Astrocyte (in vitro differentiated cells and primary cell): ENCODE results near the gene SEPTIN1. TPM values are rescaled to one million over a fixed set of nuclear protein-coding genes. Genes with fewer than 3 reads are reported as not detected.

Experiments used
- DNase-seq: peaks from one replicate; pipeline ENCODE4 v3.0.0-alpha.2; 2010; ENCODE audit warnings: low read depth
- FAIRE-seq: peaks from 2 replicates; lab custom pipeline; 2011; peaks lifted over from hg19 to GRCh38; lab: Jason Lieb, UNC
- H2AFZ ChIP-seq: 2 replicates; pipeline ENCODE4 v1.6.0; 2012; ENCODE audit warnings: low read depth, low read length, inconsistent platforms
- H3K27ac ChIP-seq: 2 replicates; pipeline ENCODE4 v1.5.1; 2011; ENCODE audit warnings: low read depth, low read length, inconsistent platforms
- H3K27me3 ChIP-seq: 2 replicates; pipeline ENCODE4 v1.6.0; 2011; ENCODE audit warnings: low read length, inconsistent platforms; ENCODE audit not compliant: insufficient read depth
- H3K36me3 ChIP-seq: 2 replicates; pipeline ENCODE4 v1.5.1; 2011; ENCODE audit warnings: low read length, inconsistent platforms; ENCODE audit not compliant: insufficient read depth
- H3K4me1 ChIP-seq: 2 replicates; pipeline ENCODE4 v1.5.1; 2011; ENCODE audit warnings: low read length, inconsistent platforms; ENCODE audit not compliant: insufficient read depth
- H3K4me2 ChIP-seq: 2 replicates; pipeline ENCODE4 v1.6.0; 2012; ENCODE audit warnings: low read length, inconsistent platforms
- H3K4me3 ChIP-seq: 2 replicates; pipeline ENCODE4 v1.5.1; 2011; ENCODE audit warnings: low read depth, mild to moderate bottlenecking, low read length, inconsistent platforms; ENCODE audit not compliant: insufficient read depth
- H3K79me2 ChIP-seq: 2 replicates; pipeline ENCODE4 v1.6.0; 2012; ENCODE audit warnings: mild to moderate bottlenecking, low read length, inconsistent platforms; ENCODE audit not compliant: insufficient read depth
- H3K9ac ChIP-seq: 2 replicates; pipeline ENCODE4 v1.6.0; 2012; ENCODE audit warnings: mild to moderate bottlenecking, low read length, inconsistent platforms
- H3K9me3 ChIP-seq: 2 replicates; pipeline ENCODE4 v1.5.1; 2012; ENCODE audit warnings: low read depth, mild to moderate bottlenecking, low read length, inconsistent platforms; ENCODE audit not compliant: insufficient read depth
- H4K20me1 ChIP-seq: 2 replicates; pipeline ENCODE4 v1.6.0; 2012; ENCODE audit warnings: low read length, inconsistent platforms; ENCODE audit not compliant: insufficient read depth
- H3K27ac Mint-ChIP-seq: one replicate; pipeline ENCODE4 v1.8.0; 2021; ENCODE audit warnings: mild to moderate bottlenecking, mixed read lengths; ENCODE audit not compliant: unreplicated experiment
- H3K27me3 Mint-ChIP-seq: one replicate; pipeline ENCODE4 v1.8.0; 2021; ENCODE audit warnings: low read depth, mixed read lengths; ENCODE audit not compliant: unreplicated experiment
- H3K36me3 Mint-ChIP-seq: one replicate; pipeline ENCODE4 v1.8.0; 2021; ENCODE audit warnings: low read depth, mixed read lengths; ENCODE audit not compliant: unreplicated experiment
- H3K4me1 Mint-ChIP-seq: one replicate; pipeline ENCODE4 v1.8.0; 2021; ENCODE audit warnings: low read depth, mixed read lengths; ENCODE audit not compliant: unreplicated experiment
- H3K4me3 Mint-ChIP-seq: one replicate; pipeline ENCODE4 v1.8.0; 2021; ENCODE audit warnings: mild to moderate bottlenecking, moderate library complexity, mixed read lengths; ENCODE audit not compliant: unreplicated experiment
- H3K9me3 Mint-ChIP-seq: one replicate; pipeline ENCODE4 v1.8.0; 2021; ENCODE audit warnings: mild to moderate bottlenecking, mixed read lengths; ENCODE audit not compliant: unreplicated experiment
- CTCF ChIP-seq: IDR thresholded peaks from 2 replicates; pipeline ENCODE4 v1.5.1; 2011; ENCODE audit warnings: low read depth, mild to moderate bottlenecking, inconsistent platforms, low read length, moderate library complexity; ENCODE audit not compliant: insufficient read depth
- EZH2 ChIP-seq: IDR thresholded peaks from 2 replicates; pipeline ENCODE4 v1.6.1; 2012; ENCODE audit warnings: mild to moderate bottlenecking, low read length, inconsistent platforms; ENCODE audit not compliant: insufficient read depth
- total RNA-seq: library from RNA; stranded (reverse); gene quantifications from 2 replicates; pipeline ENCODE4 v1.2.1, GENCODE V29; 2021

The SEPTIN1 gene
- total RNA-seq, 1 donor from 2014 or later, result 0.48 TPM

GRCh38 chr16:30406795-30407101 lies 24.4 kb upstream of the SEPTIN1 start:
- H4K20me1 ChIP-seq, result peaks cover 27% of the 10 kb centered on the region
- no peaks in the 10 kb centered on the region for H3K9me3 ChIP-seq
- peak overlapping the region; percentile 83 for H3K4me3 Mint-ChIP-seq
- peaks cover 11% of the 10 kb centered on the region for H3K4me1 Mint-ChIP-seq
- H3K4me3 ChIP-seq, result peak overlapping the region; percentile 69
- H3K9ac ChIP-seq, result peak overlapping the region; percentile 90
- H3K36me3 ChIP-seq, result peaks cover 8% of the 10 kb centered on the region
- peak overlapping the region; percentile 95 for H2AFZ ChIP-seq
- peaks cover 29% of the 10 kb centered on the region for H3K79me2 ChIP-seq
- FAIRE-seq, result no peak
- H3K4me2 ChIP-seq, result peak overlapping the region; percentile 96
- H3K27ac Mint-ChIP-seq, result peak overlapping the region; percentile 15
- no peaks in the 10 kb centered on the region for H3K9me3 Mint-ChIP-seq
- no peaks in the 10 kb centered on the region for H3K27me3 Mint-ChIP-seq
- no peaks in the 10 kb centered on the region for H3K27me3 ChIP-seq
- TF ChIP-seq EZH2 (no peak), CTCF (no peak)
- H3K36me3 Mint-ChIP-seq, result no peaks in the 10 kb centered on the region
- peak overlapping the region; percentile 84 for H3K27ac ChIP-seq
- no peak for DNase-seq
- H3K4me1 ChIP-seq, result peaks cover 21% of the 10 kb centered on the region

DNA sequence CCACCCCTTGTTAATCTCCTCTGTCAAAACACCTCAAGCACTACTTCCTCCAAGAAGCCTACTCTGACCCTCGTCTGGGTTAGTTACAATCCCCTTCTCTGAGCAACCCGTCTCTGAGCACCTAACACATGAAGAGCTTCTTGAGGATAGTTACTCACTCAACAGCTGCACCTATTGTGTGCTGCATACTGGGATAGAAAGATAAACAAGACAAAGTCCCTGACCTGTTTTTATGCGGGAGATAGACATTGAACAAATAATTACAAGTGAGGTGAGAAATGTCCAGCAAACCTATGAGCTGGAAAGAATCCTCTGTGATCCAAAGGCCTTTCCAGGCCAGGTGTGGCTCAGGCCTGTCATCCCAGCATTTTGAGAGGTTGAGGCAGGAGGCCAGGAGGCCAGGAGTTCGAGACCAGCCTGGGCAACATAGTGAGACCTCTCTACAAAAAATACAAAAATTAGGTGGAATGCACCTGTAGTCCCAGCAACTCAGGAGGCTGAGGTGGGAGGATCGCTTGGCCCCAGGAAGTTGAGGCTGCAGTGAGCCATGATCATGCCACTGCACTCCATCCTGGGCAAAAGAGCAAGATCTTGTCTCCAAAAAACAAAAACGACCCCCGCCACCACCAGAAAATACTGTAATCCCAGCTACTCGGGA lies 19.5 kb upstream of the SEPTIN1 start:
- DNase-seq (no peak), FAIRE-seq (no peak)
- no peaks in the 10 kb centered on the region for H3K27me3 ChIP-seq
- peaks cover 10% of the 10 kb centered on the region for H3K36me3 Mint-ChIP-seq
- H3K4me2 ChIP-seq, result no peak overlapping the region
- H3K27ac ChIP-seq, result no peak overlapping the region
- no peak overlapping the region for H3K27ac Mint-ChIP-seq
- peaks cover 13% of the 10 kb centered on the region for H3K4me1 Mint-ChIP-seq
- H3K9ac ChIP-seq, result no peak overlapping the region
- H3K27me3 Mint-ChIP-seq, result no peaks in the 10 kb centered on the region
- H3K4me3 Mint-ChIP-seq, result peak overlapping the region; percentile 73
- H3K4me1 ChIP-seq, result peaks cover 15% of the 10 kb centered on the region
- H3K36me3 ChIP-seq, result peaks cover 5% of the 10 kb centered on the region
- H3K4me3 ChIP-seq, result no peak overlapping the region
- TF ChIP-seq EZH2 (no peak), CTCF (no peak)
- H3K79me2 ChIP-seq, result peaks cover 22% of the 10 kb centered on the region
- no peaks in the 10 kb centered on the region for H3K9me3 Mint-ChIP-seq
- H2AFZ ChIP-seq, result no peak overlapping the region
- H4K20me1 ChIP-seq, result no peaks in the 10 kb centered on the region
- no peaks in the 10 kb centered on the region for H3K9me3 ChIP-seq

DNA sequence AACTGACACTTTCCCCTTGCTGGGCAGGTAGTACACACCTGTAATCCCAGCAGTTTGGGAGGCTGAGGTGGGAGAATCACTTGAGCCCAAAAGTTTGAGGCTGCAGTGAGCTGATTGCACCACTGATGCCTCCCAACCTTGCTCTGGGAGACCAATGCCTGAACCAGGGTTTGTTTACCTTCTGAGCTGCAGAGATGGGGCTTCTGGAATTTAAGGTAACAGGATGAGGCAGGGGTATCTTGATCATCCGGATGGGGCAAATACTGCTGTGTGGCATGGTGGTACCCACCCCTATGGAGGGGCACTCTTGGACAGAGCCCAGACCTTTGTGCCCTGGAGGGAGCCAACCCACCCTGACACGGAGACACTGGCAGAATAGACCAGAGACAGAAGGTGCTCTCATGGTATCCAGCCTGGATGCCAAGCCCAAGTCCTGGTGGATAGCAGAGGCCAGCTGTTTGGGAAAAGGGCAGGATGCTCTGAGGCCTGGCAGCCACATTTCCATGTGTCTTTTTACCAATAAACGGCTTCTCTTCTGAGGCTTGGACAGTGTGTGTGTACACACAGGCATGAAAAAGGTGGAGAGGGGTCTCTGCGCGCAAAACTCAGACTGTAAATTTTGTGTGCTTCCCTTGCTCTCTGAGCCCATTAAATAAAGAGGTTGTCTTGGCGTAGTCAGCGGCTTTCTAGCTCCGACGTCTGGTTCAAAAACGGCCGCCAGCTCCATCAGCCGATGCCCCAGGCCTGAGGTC lies 17.2 kb upstream of the SEPTIN1 start:
- no peak for FAIRE-seq
- peaks cover 5% of the 10 kb centered on the region for H3K36me3 ChIP-seq

More for the DNA sequence above, 17.2 kb upstream of the SEPTIN1 start:
- no peaks in the 10 kb centered on the region for H3K27me3 Mint-ChIP-seq
- peak overlapping the region; percentile 91 for H3K27ac Mint-ChIP-seq
- Histone ChIP-seq H3K9me3 (no peaks in the 10 kb centered on the region), H3K79me2 (peaks cover 42% of the 10 kb centered on the region), H3K4me2 (peak overlapping the region; percentile 88), H4K20me1 (no peaks in the 10 kb centered on the region), H2AFZ (peak overlapping the region; percentile 75), H3K27ac (peak overlapping the region; percentile 87), H3K4me3 (peak overlapping the region; percentile 60), H3K4me1 (peaks cover 18% of the 10 kb centered on the region), H3K9ac (peak overlapping the region; percentile 84), H3K27me3 (no peaks in the 10 kb centered on the region)
- no peak for TF ChIP-seq EZH2
- no peak for TF ChIP-seq CTCF
- H3K9me3 Mint-ChIP-seq, result peaks cover 3% of the 10 kb centered on the region
- peaks cover 14% of the 10 kb centered on the region for H3K4me1 Mint-ChIP-seq
- DNase-seq, result no peak
- peaks cover 13% of the 10 kb centered on the region for H3K36me3 Mint-ChIP-seq
- peak overlapping the region; percentile 85 for H3K4me3 Mint-ChIP-seq
